Stimulated activated memory B cell treated with anti-CD40 and anti-IgM and Interleukin-4, amounts not matched to agents 10 μg/mL and 1 μg/mL and 100 μg/mL, for 72 hours (primary cell): Measurements from ENCODE around the gene OR6M1.

Experiments used
- ATAC-seq: fragments of 150-1000 bp; cut with Tn5 transposase; 2 replicates; pipeline ENCODE4 v1.10.0; 2021
- H3K27ac Mint-ChIP-seq: one replicate; pipeline ENCODE4 v1.8.0; 2022; ENCODE audit warnings: mild to moderate bottlenecking, mixed read lengths
- H3K27me3 Mint-ChIP-seq: one replicate; pipeline ENCODE4 v1.8.0; 2022; ENCODE audit warnings: mixed read lengths
- H3K36me3 Mint-ChIP-seq: one replicate; pipeline ENCODE4 v1.8.0; 2022; ENCODE audit warnings: mixed read lengths
- H3K4me1 Mint-ChIP-seq: one replicate; pipeline ENCODE4 v1.8.0; 2022; ENCODE audit warnings: mixed read lengths
- H3K4me3 Mint-ChIP-seq: one replicate; pipeline ENCODE4 v1.8.0; 2022; ENCODE audit warnings: mild to moderate bottlenecking, moderate library complexity, mixed read lengths
- H3K9me3 Mint-ChIP-seq: one replicate; pipeline ENCODE4 v1.8.0; 2022; ENCODE audit warnings: mixed read lengths

OR6M1 gene, protein sequence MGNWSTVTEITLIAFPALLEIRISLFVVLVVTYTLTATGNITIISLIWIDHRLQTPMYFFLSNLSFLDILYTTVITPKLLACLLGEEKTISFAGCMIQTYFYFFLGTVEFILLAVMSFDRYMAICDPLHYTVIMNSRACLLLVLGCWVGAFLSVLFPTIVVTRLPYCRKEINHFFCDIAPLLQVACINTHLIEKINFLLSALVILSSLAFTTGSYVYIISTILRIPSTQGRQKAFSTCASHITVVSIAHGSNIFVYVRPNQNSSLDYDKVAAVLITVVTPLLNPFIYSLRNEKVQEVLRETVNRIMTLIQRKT

DNA sequence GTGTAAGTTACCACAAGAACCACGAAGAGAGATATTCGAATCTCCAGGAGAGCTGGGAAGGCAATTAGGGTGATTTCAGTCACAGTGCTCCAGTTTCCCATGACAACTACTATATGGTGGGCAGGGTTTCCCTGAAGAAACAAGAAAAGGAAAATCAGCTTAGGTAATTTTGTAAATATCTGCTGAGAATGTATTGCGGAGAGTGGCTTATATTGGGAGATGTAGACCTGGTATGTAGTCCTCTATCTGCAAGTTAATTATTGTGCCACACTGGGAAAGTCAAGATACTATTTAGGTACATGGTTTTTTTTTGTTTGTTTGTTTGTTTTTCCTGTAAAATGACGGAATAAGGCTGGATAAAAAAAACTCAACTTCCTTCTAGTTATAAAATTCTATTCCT is at the start of gene OR6M1:
Gene OR6M1 (minus strand): TSS at position 101 of the 400 bp plus-strand sequence. CDS start 0 bp downstream, at position 101.
- ATAC-seq = no peak
- no peak within 1 kb of the TSS for H3K4me3 Mint-ChIP-seq
- no peaks in the 10 kb centered on the region for H3K4me1 Mint-ChIP-seq
- no peaks in the 10 kb centered on the region for H3K36me3 Mint-ChIP-seq
- H3K9me3 Mint-ChIP-seq = no peaks in the 10 kb centered on the region
- no peaks in the 10 kb centered on the region for H3K27me3 Mint-ChIP-seq
- no peak within 1 kb of the TSS for H3K27ac Mint-ChIP-seq

DNA sequence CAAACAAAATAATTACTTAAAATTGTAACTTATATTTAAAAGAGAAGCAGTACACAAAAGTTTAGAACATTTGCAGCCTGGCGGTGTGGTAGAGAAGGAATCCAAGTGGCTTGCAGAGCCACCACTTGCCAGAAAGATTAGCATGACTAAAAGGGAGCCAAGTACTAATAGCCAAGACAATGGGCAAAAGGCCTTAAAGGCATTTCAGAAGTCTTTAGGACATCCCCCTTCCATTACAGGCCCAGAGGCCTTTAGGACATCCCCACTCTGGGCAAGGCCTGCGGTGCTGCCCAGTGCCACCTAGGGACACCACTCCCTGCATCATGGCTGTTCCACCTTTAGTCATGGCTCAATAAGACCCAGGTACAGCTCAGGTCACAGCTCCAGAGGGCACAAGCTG is 46.9 kb upstream of the OR6M1 start:
- Mint-ChIP-seq H3K36me3 (no peaks in the 10 kb centered on the region), H3K4me1 (no peaks in the 10 kb centered on the region), H3K4me3 (no peak overlapping the region), H3K27me3 (peaks cover 26% of the 10 kb centered on the region), H3K27ac (no peak overlapping the region), H3K9me3 (peaks cover 13% of the 10 kb centered on the region)
- ATAC-seq = no peak

DNA sequence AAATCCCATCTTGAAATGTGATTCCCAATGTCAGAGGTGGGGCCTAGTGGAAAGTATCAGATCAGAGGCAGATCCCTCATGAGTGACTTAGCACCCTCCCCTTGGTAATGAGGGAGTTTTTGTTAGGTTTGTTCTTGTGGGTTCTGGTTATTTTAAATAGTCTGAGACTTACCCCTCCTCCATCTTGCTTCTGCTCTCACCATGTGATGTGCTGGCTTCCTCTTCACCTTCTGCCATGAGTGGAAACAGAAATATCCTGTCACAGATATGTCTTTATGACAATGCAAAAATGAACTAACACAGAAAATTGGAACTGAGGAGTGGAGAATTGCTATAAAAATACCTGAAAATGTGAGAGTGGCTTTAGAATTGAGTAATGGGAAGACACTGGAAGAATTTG is 46.2 kb upstream of the OR6M1 start:
- ATAC-seq = no peak
- H3K27ac Mint-ChIP-seq = no peak overlapping the region
- H3K4me1 Mint-ChIP-seq = no peaks in the 10 kb centered on the region
- H3K9me3 Mint-ChIP-seq = peaks cover 11% of the 10 kb centered on the region
- no peak overlapping the region for H3K4me3 Mint-ChIP-seq
- H3K27me3 Mint-ChIP-seq = peaks cover 26% of the 10 kb centered on the region
- H3K36me3 Mint-ChIP-seq = no peaks in the 10 kb centered on the region

DNA sequence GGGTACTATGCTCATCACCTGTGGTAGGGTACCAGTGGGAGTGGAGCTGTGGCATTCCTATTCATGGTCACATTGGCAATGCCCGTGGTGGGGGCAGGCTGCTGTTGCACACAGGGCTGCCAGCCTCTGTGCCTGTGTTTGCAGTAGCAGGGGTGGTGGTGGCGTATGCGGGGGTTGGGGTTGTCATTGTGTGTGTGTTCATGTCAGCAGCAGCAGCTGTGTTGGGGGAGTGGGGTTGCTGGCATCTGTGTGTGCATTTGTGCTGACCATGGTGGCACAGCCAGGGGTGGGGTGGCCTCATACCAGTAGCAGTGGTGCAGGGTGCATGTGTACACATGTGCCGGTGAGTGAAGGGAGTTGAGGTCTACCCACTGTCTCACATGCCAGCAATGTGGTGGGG is 45.0 kb upstream of the OR6M1 start:
- H3K36me3 Mint-ChIP-seq = no peaks in the 10 kb centered on the region
- H3K9me3 Mint-ChIP-seq = peaks cover 5% of the 10 kb centered on the region
- peaks cover 26% of the 10 kb centered on the region for H3K27me3 Mint-ChIP-seq
- no peaks in the 10 kb centered on the region for H3K4me1 Mint-ChIP-seq
- H3K4me3 Mint-ChIP-seq = no peak overlapping the region
- no peak overlapping the region for H3K27ac Mint-ChIP-seq
- no peak for ATAC-seq

DNA sequence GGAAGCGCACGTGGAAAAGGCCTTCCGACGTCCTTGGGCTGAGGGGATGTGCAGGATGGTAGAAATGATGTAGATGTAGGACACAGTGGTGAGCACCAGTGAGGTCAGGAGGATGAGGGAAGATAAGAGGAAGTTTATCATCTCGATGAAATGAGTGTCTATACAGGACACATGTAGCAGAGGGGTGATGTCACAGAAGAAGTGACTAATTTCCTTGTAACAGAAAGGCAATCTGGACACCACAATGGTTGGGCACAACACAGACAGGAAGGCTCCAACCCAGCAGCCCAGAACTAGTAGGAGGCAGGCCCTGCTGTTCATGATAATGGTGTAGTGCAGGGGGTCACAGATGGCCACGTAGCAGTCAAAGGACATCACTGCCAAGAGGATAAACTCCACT is 35.0 kb upstream of the OR6M1 start:
- ATAC-seq = no peak
- no peak overlapping the region for H3K4me3 Mint-ChIP-seq
- no peak overlapping the region for H3K27ac Mint-ChIP-seq
- H3K4me1 Mint-ChIP-seq = no peaks in the 10 kb centered on the region
- H3K9me3 Mint-ChIP-seq = peaks cover 2% of the 10 kb centered on the region
- no peaks in the 10 kb centered on the region for H3K27me3 Mint-ChIP-seq
- H3K36me3 Mint-ChIP-seq = no peaks in the 10 kb centered on the region

DNA sequence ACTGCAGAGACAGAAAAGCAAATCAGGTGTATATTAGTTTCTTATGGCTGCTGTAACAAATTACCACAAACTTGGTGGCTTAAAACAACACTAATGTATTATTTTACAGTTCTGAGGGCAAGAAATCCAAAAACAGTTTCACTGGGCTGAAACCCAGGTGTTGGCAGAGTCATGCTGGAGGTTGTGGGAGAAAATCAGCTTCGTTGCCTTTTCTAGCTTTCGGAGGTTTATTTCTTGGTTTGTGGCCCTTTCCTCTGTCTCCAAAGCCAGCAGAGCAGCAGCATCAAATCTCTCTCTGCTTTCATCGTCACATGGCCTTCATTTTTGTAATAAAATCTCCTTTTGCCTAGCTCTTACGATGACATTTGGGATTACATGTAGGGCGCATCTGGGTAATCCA is 33.0 kb upstream of the OR6M1 start:
- H3K4me3 Mint-ChIP-seq = no peak overlapping the region
- H3K27ac Mint-ChIP-seq = no peak overlapping the region
- ATAC-seq = no peak
- no peaks in the 10 kb centered on the region for H3K36me3 Mint-ChIP-seq
- no peaks in the 10 kb centered on the region for H3K27me3 Mint-ChIP-seq
- no peaks in the 10 kb centered on the region for H3K4me1 Mint-ChIP-seq
- peaks cover 2% of the 10 kb centered on the region for H3K9me3 Mint-ChIP-seq

DNA sequence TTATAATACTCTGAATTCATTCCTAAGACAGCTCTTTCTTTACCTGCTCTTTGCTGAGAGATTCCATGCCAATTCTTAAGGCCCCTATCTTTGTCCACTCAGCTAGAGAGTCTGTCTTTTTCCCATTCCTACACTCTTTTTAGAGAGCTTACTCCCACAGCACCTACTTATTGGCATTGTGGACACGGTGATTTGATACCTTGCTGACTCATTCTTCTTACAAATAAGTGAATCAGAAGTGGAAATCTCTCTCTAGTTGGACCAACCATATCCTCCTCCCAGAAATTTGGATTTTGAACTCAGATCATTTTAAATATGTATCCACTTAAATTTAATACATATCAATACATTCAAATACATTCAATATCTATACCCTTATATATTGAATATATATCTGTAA is 32.5 kb upstream of the OR6M1 start:
- H3K9me3 Mint-ChIP-seq = peaks cover 2% of the 10 kb centered on the region
- H3K27me3 Mint-ChIP-seq = no peaks in the 10 kb centered on the region
- H3K36me3 Mint-ChIP-seq = no peaks in the 10 kb centered on the region
- no peak overlapping the region for H3K27ac Mint-ChIP-seq
- no peak overlapping the region for H3K4me3 Mint-ChIP-seq
- no peaks in the 10 kb centered on the region for H3K4me1 Mint-ChIP-seq
- no peak for ATAC-seq

DNA sequence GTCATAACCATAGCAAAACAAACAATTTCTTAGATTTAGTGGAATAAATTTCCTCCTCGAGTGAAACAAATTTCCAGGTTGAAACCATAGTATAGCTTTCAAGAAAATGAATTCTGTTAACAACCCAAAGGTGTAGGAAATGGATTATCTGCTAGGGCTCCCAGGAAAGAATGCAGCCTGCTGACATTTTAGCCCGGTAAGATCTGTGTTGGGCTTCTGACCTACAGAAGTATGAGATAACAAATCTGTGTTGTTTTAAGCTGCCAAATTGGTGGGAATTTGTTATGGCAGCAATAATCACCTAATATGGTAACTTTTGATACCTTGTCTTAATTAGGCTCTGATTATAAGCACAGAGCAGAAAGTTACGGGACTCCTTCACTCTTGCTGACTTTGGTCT is 32.0 kb upstream of the OR6M1 start:
- Mint-ChIP-seq H3K4me3 (no peak overlapping the region), H3K9me3 (peaks cover 2% of the 10 kb centered on the region), H3K36me3 (no peaks in the 10 kb centered on the region), H3K4me1 (no peaks in the 10 kb centered on the region), H3K27me3 (no peaks in the 10 kb centered on the region), H3K27ac (no peak overlapping the region)
- ATAC-seq = no peak

DNA sequence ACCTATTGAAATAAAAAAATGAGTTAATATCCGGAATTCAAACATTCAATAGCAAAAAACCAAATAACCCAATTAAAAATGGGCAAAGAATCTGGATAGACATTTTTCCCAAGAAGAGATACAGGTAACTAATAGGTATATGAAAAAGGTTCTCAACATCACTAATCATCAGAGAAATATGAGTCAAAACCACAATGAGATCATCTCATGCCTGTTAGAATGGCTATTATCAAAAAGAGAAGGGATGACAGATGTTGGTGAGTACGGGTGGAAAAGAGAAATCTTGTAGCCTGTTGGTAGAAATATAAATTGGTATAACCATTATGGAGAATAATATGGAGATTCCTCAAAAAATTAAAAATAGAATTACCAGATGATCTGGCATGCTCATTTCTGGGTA is 26.9 kb upstream of the OR6M1 start:
- H3K27me3 Mint-ChIP-seq = peaks cover 11% of the 10 kb centered on the region
- H3K4me1 Mint-ChIP-seq = no peaks in the 10 kb centered on the region
- no peaks in the 10 kb centered on the region for H3K9me3 Mint-ChIP-seq
- H3K27ac Mint-ChIP-seq = no peak overlapping the region
- ATAC-seq = no peak
- no peak overlapping the region for H3K4me3 Mint-ChIP-seq
- no peaks in the 10 kb centered on the region for H3K36me3 Mint-ChIP-seq

DNA sequence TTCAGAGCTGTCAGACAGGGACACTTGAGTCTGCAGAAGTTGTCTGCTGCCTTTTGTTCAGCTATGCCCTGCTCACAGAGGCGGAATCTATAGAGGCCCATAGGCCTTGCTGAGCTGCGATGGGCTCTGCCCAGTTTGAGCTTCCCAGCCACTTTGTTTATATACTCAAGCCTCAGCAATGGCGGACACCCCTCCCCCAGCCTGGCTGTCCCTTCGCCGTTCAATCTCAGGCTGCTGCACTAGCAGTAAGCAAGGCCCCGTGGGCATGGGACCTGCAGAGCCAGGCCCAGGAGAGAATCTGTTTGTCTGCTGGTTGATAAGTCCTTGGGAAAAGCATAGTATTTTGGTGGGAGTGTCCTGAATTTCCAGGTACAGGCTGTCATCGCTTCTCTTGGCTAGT is 23.6 kb upstream of the OR6M1 start:
- Mint-ChIP-seq H3K36me3 (no peaks in the 10 kb centered on the region), H3K9me3 (no peaks in the 10 kb centered on the region), H3K27ac (no peak overlapping the region), H3K4me1 (no peaks in the 10 kb centered on the region), H3K4me3 (no peak overlapping the region), H3K27me3 (peaks cover 33% of the 10 kb centered on the region)
- ATAC-seq = no peak

DNA sequence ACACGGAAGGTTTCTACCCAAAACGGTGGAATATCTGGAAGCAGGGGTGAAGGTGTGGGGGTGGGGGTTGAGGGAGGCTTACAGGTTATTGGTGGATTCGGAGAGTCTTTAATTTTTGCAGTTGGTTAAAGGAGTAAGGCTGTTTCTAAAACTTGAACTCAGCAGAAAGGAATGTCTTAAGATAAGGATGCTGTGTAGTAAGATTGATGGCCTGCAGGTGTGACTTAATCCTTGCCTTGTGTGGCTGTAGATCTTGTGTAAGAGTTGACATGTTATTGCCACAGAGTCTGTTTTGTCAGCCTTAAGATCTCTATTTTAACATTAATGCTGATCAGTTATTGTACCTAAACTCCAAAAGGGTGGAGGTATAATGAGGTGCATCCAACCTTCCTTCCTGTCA is 16.4 kb upstream of the OR6M1 start:
- Mint-ChIP-seq H3K4me3 (no peak overlapping the region), H3K27ac (no peak overlapping the region)

DNA sequence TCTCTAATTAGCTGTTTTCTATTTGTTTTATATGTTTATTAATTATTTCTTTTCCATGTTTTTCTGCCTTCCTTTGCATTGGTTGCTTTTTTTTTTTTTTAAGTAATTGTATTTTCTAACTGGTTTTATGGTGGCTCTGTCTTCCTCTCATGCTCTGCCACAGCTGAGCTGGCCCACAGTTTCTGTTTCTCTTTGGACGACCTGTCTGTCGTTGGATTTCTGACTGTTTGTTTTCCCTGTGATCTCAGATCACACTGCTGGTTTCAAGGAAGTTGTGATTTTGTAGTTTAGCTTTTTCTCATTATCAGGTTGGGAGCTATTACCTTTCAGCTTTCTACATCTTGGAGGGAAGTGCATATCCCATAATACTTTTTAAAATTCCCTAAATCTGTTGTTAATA is 15.9 kb upstream of the OR6M1 start:
- Mint-ChIP-seq H3K27me3 (peaks cover 24% of the 10 kb centered on the region), H3K9me3 (no peaks in the 10 kb centered on the region), H3K27ac (no peak overlapping the region), H3K4me1 (no peaks in the 10 kb centered on the region), H3K4me3 (no peak overlapping the region), H3K36me3 (no peaks in the 10 kb centered on the region)
- no peak for ATAC-seq

More for the DNA sequence above, 16.4 kb upstream of the OR6M1 start:
- Mint-ChIP-seq H3K27me3 (peaks cover 29% of the 10 kb centered on the region), H3K4me1 (no peaks in the 10 kb centered on the region), H3K36me3 (no peaks in the 10 kb centered on the region), H3K9me3 (no peaks in the 10 kb centered on the region)
- ATAC-seq = no peak

DNA sequence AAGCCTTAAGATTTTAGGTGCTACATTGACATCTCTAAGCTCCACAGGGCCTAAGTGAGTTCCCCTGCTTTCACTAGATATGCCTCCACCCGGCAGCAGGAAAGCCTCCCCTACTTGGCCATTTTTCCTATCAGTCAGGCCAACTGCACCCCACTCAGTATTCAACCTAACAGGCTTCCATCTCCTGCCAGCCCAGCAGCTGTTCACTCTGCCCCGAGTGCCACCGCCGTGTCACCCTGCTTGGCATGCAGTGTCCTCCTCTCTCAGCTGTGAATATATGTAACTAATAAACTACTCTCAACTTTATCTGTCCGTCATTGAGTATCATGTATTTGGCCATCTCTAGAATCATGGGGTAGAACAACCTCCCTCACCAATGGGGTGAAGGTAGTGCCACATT is 9.0 kb upstream of the OR6M1 start:
- Mint-ChIP-seq H3K27ac (no peak overlapping the region), H3K36me3 (no peaks in the 10 kb centered on the region), H3K4me1 (no peaks in the 10 kb centered on the region), H3K4me3 (no peak overlapping the region), H3K9me3 (no peaks in the 10 kb centered on the region), H3K27me3 (peaks cover 12% of the 10 kb centered on the region)
- no peak for ATAC-seq

DNA sequence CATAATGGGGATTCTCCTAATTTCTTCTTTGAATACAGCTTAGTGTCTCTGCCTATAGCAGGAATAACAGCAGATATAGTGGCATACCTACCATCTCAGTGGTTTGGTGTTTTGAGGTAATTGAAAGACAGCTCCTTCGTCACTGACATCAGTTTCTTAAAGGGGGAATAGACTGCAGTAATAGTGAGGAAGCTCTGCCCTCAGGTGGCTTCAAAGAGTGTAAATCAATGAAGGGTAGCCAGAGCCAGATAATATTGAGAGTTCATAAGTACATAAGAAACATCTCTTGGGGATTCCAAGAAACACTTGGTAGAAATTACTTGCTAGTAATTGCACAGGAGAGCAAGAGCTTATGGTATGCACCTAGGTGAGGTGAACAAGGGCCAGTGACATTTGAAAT is 4.4 kb downstream of the OR6M1 start:
- Mint-ChIP-seq H3K27me3 (no peaks in the 10 kb centered on the region), H3K4me3 (no peak overlapping the region), H3K4me1 (no peaks in the 10 kb centered on the region), H3K36me3 (no peaks in the 10 kb centered on the region), H3K27ac (no peak overlapping the region), H3K9me3 (no peaks in the 10 kb centered on the region)
- no peak for ATAC-seq

DNA sequence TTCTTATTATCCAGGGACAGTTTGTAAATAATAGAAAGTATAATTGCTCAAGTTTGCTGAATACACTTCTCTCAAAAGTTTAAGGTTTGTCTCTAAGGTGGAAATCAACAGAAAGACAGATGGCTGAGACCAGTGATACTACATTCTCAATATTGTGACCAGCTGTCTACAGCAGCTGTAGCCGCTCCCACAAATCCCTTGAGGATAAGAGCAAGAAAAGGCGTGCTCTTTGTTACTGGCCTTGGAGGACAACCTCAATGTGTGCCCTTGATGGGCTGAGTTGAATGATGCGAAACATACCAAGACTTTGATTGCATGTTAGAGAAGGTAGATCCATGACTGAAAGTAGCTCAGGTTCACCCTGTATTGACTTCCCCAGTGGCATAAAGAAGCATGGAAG is 6.1 kb downstream of the OR6M1 start:
- H3K36me3 Mint-ChIP-seq = no peaks in the 10 kb centered on the region
- no peaks in the 10 kb centered on the region for H3K4me1 Mint-ChIP-seq
- peaks cover 10% of the 10 kb centered on the region for H3K27me3 Mint-ChIP-seq
- H3K9me3 Mint-ChIP-seq = no peaks in the 10 kb centered on the region
- ATAC-seq = no peak
- no peak overlapping the region for H3K4me3 Mint-ChIP-seq
- H3K27ac Mint-ChIP-seq = no peak overlapping the region

DNA sequence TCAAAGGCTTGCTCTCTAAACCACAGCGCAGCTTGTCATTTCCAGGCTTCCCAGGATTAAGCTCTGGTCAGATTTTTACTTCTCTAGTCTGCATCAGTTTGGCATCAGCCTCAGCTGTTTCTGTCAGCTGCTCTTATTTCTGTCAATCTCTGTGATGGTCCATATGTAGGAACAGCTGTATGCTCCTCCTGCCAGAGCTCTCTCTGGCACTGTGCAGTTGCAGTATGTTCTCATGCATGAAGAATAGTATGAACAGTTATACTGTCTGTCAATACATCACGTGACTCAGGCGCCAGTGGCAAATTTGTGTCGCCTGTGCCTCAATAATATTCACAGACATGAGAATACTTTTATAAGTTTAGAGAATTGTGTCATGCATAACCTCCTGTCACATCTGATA is 6.7 kb downstream of the OR6M1 start:
- Mint-ChIP-seq H3K36me3 (no peaks in the 10 kb centered on the region), H3K4me1 (no peaks in the 10 kb centered on the region), H3K27ac (no peak overlapping the region), H3K27me3 (peaks cover 15% of the 10 kb centered on the region), H3K9me3 (no peaks in the 10 kb centered on the region), H3K4me3 (no peak overlapping the region)
- ATAC-seq = no peak
